K562 (cell line): ENCODE results near the gene FMO3. TPM values are rescaled to one million over a fixed set of nuclear protein-coding genes. Genes with fewer than 3 reads are reported as not detected.

ENCODE experiments used
- ATAC-seq: fragments of 200-7000 bp; cut with Tn5 transposase; 3 replicates; pipeline ENCODE4 v1.9.1; 2020; ENCODE audit warnings: moderate library complexity
- BruUV-seq: library from RNA; stranded (reverse); fragments of 400-500 nt; replicated peaks from 2 replicates; lab custom pipeline; 2021; lab: Mats Ljungman, UMichigan
- CTCF ChIA-PET: fragments of 300-600 bp; formaldehyde crosslinking; extraction: SDS; loops from one replicate; lab custom pipeline; 2021; ENCODE audit warnings: low intra/inter-chr PET ratio; lab: Yijun Ruan, JAX
- POLR2A ChIA-PET: fragments of 300-600, 350-650 bp; sonication (Branson Sonifier 250); formaldehyde crosslinking; extraction: SDS; loops from one replicate; lab custom pipeline; 2021; ENCODE audit warnings: antibody characterized with exemption, inconsistent platforms; lab: Yijun Ruan, JAX
- DNase-seq, 4 experiments: peaks; one replicate each; pipeline versions ENCODE4 v3.0.0 to v3.0.0-alpha.2; 2011 to 2018; ENCODE audit warnings: low spot score in 3 of 4, mixed read lengths in 3 of 4; ENCODE audit errors: extremely low read depth in 1 of 4
- FAIRE-seq: peaks from 2 replicates; lab custom pipeline; 2011; peaks lifted over from hg19 to GRCh38; lab: Jason Lieb, UNC
- H2AFZ ChIP-seq: 2 replicates; pipeline ENCODE4 v1.6.0; 2011; ENCODE audit warnings: low read depth, low read length, control low read depth, inconsistent platforms
- H3K27ac ChIP-seq: fragments of 200-600 bp; 3 replicates; pipeline ENCODE4 v1.8.0; 2011; ENCODE audit warnings: low read depth, mild to moderate bottlenecking, control low read depth, inconsistent platforms, low read length, moderate library complexity, mixed read lengths; ENCODE audit errors: extremely low read depth
- H3K27me3 ChIP-seq, 2 experiments: fragments of 300-600 bp in 1 of 2; 2 replicates in 1 of 2; 3 replicates in 1 of 2; pipeline versions ENCODE4 v1.6.0 to v1.8.0; 2011; ENCODE audit warnings: inconsistent platforms in 2 of 2, low read length in 2 of 2, mild to moderate bottlenecking in 1 of 2, mixed read lengths in 1 of 2, moderate library complexity in 1 of 2; ENCODE audit not compliant: control insufficient read depth in 2 of 2, insufficient read depth in 2 of 2
- H3K36me3 ChIP-seq: fragments of 300-600 bp; 3 replicates; pipeline ENCODE4 v1.8.0; 2011; ENCODE audit warnings: mild to moderate bottlenecking, low read length, inconsistent platforms; ENCODE audit not compliant: control insufficient read depth, insufficient read depth
- H3K4me1 ChIP-seq, 2 experiments: fragments of 200-600 bp in 1 of 2; replicated peaks in 1 of 2; 2 replicates in 1 of 2; 3 replicates in 1 of 2; pipeline versions ENCODE4 v1.5.1 to v1.8.0; 2011; ENCODE audit warnings: inconsistent platforms in 2 of 2, low read length in 2 of 2, mild to moderate bottlenecking in 1 of 2, mixed read lengths in 1 of 2, moderate library complexity in 1 of 2; ENCODE audit not compliant: control insufficient read depth in 2 of 2, insufficient read depth in 2 of 2
- H3K4me2 ChIP-seq: 2 replicates; pipeline ENCODE4 v1.6.1; 2011; ENCODE audit warnings: low read length, control low read depth, inconsistent platforms, mixed read lengths; ENCODE audit not compliant: insufficient read depth
- H3K4me3 ChIP-seq: fragments of 200-600 bp; sonication (generic), shearing (Covaris generic); 2 replicates; pipeline ENCODE4 v1.5.1; 2016; ENCODE audit warnings: control low read depth, inconsistent platforms
- H3K79me2 ChIP-seq: fragments of 200-600 bp; 3 replicates; pipeline ENCODE4 v1.8.0; 2011; ENCODE audit warnings: low read length, inconsistent platforms; ENCODE audit not compliant: control insufficient read depth, insufficient read depth
- H3K9ac ChIP-seq, 2 experiments: 2 replicates each; pipeline versions ENCODE4 v1.6.0 to v1.6.1; 2011; ENCODE audit warnings: low read depth in 2 of 2, low read length in 2 of 2, control low read depth in 1 of 2, inconsistent platforms in 1 of 2, mild to moderate bottlenecking in 1 of 2, mixed read lengths in 1 of 2; ENCODE audit not compliant: insufficient read depth in 1 of 2
- H3K9me1 ChIP-seq: one replicate; pipeline ENCODE4 v1.6.0; 2011; ENCODE audit warnings: inconsistent platforms, mild to moderate bottlenecking, low read length, moderate library complexity; ENCODE audit not compliant: control insufficient read depth, insufficient read depth
- H3K9me3 ChIP-seq: replicated peaks from 2 replicates; pipeline ENCODE4 v1.5.1; 2011; ENCODE audit warnings: low read depth, low read length, inconsistent platforms; ENCODE audit not compliant: control insufficient read depth, insufficient read depth
- H4K20me1 ChIP-seq: replicated peaks from 2 replicates; pipeline ENCODE4 v1.6.1; 2011; ENCODE audit warnings: low read length, inconsistent platforms, mixed read lengths; ENCODE audit not compliant: control insufficient read depth, insufficient read depth
- CEBPB ChIP-seq: fragments of 450-650 bp; IDR thresholded peaks from 2 replicates; pipeline ENCODE4 v1.6.1; 2016; ENCODE audit warnings: missing genetic modification characterization, missing compliant biosample characterization
- HEY1 ChIP-seq: fragments of 250-450 bp; sonication (Bioruptor Pico); IDR thresholded peaks from 2 replicates; pipeline ENCODE4 v1.5.0; 2020; ENCODE audit warnings: mild to moderate bottlenecking, moderate library complexity, borderline replicate concordance
- HSF4 ChIP-seq: fragments of 250-450 bp; sonication (Bioruptor Pico); IDR thresholded peaks from 2 replicates; pipeline ENCODE4 v2.1.2; 2022; ENCODE audit warnings: mild to moderate bottlenecking, moderate library complexity, borderline replicate concordance
- NEUROD1 ChIP-seq: fragments of 150-350 bp; IDR thresholded peaks from 2 replicates; pipeline ENCODE4 v1.6.1; 2014; ENCODE audit warnings: borderline replicate concordance, low read length, low read depth; ENCODE audit not compliant: partially characterized antibody
- PRMT5 ChIP-seq: sonication (generic); formaldehyde crosslinking; IDR thresholded peaks from 2 replicates; pipeline ENCODE4 v1.5.0; 2020; ENCODE audit warnings: missing genetic modification reagents
- WGBS: fragments of 100-300 bp; shearing (Covaris generic); methylation state at CpG from one replicate; pipeline ENCODE4 v1.1.6; 2016; ENCODE audit warnings: low coverage, mixed read lengths; ENCODE audit not compliant: insufficient coverage; ENCODE audit errors: missing lambda C conversion rate; 5-methylcytosine and 5-hydroxymethylcytosine counted together
- in situ Hi-C: fragments of 300-500 bp; cut with MboI; formaldehyde crosslinking; loops from 4 replicates; pipeline ENCODE4 v1.15.0; 2018; ENCODE audit warnings: inconsistent platforms, mixed read lengths
- intact Hi-C: fragments of 100-400 bp; cut with micrococcal nuclease; formaldehyde crosslinking; loops from 2 replicates; pipeline ENCODE4 v1.14.2; 2022
- polyA plus RNA-seq, 8 experiments: library from polyadenylated mRNA; depleted of rRNA in 4 of 8; stranded (reverse) in 5 of 8; unstranded in 3 of 8; fragments of >200 nt; fragmentation: Nextera tagmentation in 2 of 8; fragmentation: Illumina TruSeq in 1 of 8; extraction: Ambion mirVana in 2 of 8; extraction: Trizol in 1 of 8; gene quantifications; 2 replicates each; pipeline versions ENCODE4 v1.2.1 to v1.2.3, GENCODE V29; 2011 to 2014; ENCODE audit warnings: inconsistent platforms in 1 of 8, missing spikeins in 1 of 8
- total RNA-seq, 7 experiments: library from RNA; depleted of rRNA in 6 of 7; stranded (reverse); fragments of >200 nt in 6 of 7; fragmentation: Illumina TruSeq in 2 of 7; extraction: Trizol in 2 of 7; gene quantifications; 2 replicates each; pipeline versions ENCODE4 v1.2.1 to v1.2.3, GENCODE V29; 2011 to 2021; ENCODE audit warnings: low replicate concordance in 1 of 7
- TF ChIP-seq, protein P1 (sequence below): fragments of 250-450 bp; sonication (Bioruptor Pico); IDR thresholded peaks from 2 replicates; pipeline ENCODE4 v1.4.0; 2020; ENCODE audit warnings: mild to moderate bottlenecking

The FMO3 gene
- total and polyA plus RNA-seq, 9 of the 15 experiments (the other 6 are each of a cell fraction or from before 2014, with no cell fraction given) = not detected

DNA sequence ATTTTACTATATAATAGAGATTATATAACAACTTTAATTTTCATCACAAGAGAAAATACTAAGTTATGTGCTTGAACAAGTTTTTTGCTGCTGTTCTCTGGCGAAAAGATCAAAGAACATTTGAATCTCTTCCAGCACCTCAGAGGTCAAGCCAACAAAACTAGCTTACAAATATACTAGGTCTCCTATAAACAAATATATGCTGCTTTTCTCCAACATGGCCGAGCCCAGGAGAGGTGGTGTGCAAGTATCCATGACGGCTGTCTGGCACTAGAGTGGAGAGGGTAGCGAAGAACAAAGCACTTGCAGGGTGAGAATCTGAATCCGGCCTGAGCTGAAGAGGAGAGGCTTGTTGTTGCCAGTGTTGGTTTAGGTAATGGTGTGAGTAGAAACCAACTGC is 7.5 kb upstream of the FMO3 start:
- Histone ChIP-seq H3K4me1 (no peaks in the 10 kb centered on the region), H4K20me1 (no peaks in the 10 kb centered on the region), H3K79me2 (no peaks in the 10 kb centered on the region), H3K9ac (no peak overlapping the region), H3K9me1 (no peaks in the 10 kb centered on the region), H3K27me3 (no peaks in the 10 kb centered on the region), H3K4me2 (no peak overlapping the region), H3K36me3 (no peaks in the 10 kb centered on the region), H2AFZ (no peak overlapping the region), H3K4me3 (no peak overlapping the region), H3K27ac (no peak overlapping the region), H3K9me3 (no peaks in the 10 kb centered on the region)
- ChIA-PET CTCF (no interaction called here), POLR2A (no interaction called here)
- ATAC-seq = no peak
- in situ Hi-C loops (no loop called here), intact Hi-C loops (no loop called here)
- no peak for TF ChIP-seq PRMT5 (CRISPR knock-in tag)
- TF ChIP-seq NEUROD1 = no peak
- no peak for TF ChIP-seq CEBPB (tag)
- TF ChIP-seq, protein P1, sequence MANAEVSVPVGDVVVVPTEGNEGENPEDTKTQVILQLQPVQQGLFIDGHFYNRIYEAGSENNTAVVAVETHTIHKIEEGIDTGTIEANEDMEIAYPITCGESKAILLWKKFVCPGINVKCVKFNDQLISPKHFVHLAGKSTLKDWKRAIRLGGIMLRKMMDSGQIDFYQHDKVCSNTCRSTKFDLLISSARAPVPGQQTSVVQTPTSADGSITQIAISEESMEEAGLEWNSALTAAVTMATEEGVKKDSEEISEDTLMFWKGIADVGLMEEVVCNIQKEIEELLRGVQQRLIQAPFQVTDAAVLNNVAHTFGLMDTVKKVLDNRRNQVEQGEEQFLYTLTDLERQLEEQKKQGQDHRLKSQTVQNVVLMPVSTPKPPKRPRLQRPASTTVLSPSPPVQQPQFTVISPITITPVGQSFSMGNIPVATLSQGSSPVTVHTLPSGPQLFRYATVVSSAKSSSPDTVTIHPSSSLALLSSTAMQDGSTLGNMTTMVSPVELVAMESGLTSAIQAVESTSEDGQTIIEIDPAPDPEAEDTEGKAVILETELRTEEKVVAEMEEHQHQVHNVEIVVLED = no peak
- no peak for TF ChIP-seq HEY1 (CRISPR knock-in tag)
- TF ChIP-seq HSF4 (CRISPR knock-in tag) = no peak
- no peak for DNase-seq
- WGBS = 1% methylated on average over 5 of the region's 5 CpGs
- no peak for FAIRE-seq
- no TSS peak for BruUV-seq
